ENCODE results near the gene KRT14.

The KRT14 gene

GRCh38 chr17:41567317-41567716, 19.4 kb downstream of the KRT14 start:
- Histone ChIP-seq H3K18ac (ENCODE audit: low read length) (no peak overlapping the region), H3K9me3 (replicated peaks in 1 of 2; ENCODE audit: control insufficient read depth in 2 of 2, insufficient read depth in 1 of 2, low read depth in 1 of 2, low read length in 2 of 2) (no peaks in the 10 kb centered on the region), H2AFZ (ENCODE audit: low read length) (no peak overlapping the region), H3K23ac (ENCODE audit: low read depth, low read length, poor library complexity) (no peak overlapping the region), H3K4me2 (ENCODE audit: insufficient read depth, low read length, poor library complexity, severe bottlenecking) (no peak overlapping the region), H3K4me1 (ENCODE audit: control insufficient read depth in 2 of 2, insufficient read depth in 1 of 2, low read depth in 1 of 2, low read length in 2 of 2) (no peaks in the 10 kb centered on the region), H2AK5ac (ENCODE audit: low read depth, low read length) (no peak overlapping the region), H2BK120ac (ENCODE audit: low read depth, low read length) (no peak overlapping the region), H4K8ac (ENCODE audit: low read depth, low read length) (no peak overlapping the region), H4K91ac (ENCODE audit: low read depth, low read length, poor library complexity) (no peak overlapping the region), H3K36me3 (replicated peaks in 1 of 2; ENCODE audit: control insufficient read depth in 2 of 2, insufficient read depth in 2 of 2, low read length in 2 of 2) (no peaks in the 10 kb centered on the region), H2BK12ac (ENCODE audit: low read length) (no peak overlapping the region), H3K14ac (ENCODE audit: low read length) (no peak overlapping the region), H3K79me1 (ENCODE audit: low read depth, low read length) (no peaks in the 10 kb centered on the region), H3K27ac (replicated peaks; ENCODE audit: low read length) (no peak overlapping the region), H3K4me3 (ENCODE audit: low read length in 2 of 2) (no peak overlapping the region), H2BK5ac (ENCODE audit: low read length) (no peak overlapping the region), H3K9ac (ENCODE audit: low read depth, low read length, poor library complexity) (no peak overlapping the region), H2BK15ac (ENCODE audit: low read length) (no peak overlapping the region), H3K4ac (ENCODE audit: low read length) (no peak overlapping the region), H3K27me3 (ENCODE audit: control insufficient read depth in 3 of 3, insufficient read depth in 3 of 3, low read depth in 1 of 3, low read length in 3 of 3) (peaks cover 0 to 3% (median 0%) of the 10 kb centered on the region in 3 experiments)
- WGBS, 2 donors (ENCODE audit: extremely low coverage in 2 of 2, insufficient read length in 2 of 2, insufficient replicate concordance in 1 of 2), result no CpG with 5 or more reads among the region's 6 CpGs
- DNase-seq (ENCODE audit: low spot score), result no peak

GRCh38 chr17:41565338-41565737, 21.4 kb downstream of the KRT14 start:
- Histone ChIP-seq H3K14ac (ENCODE audit: low read length) (no peak overlapping the region), H3K4me3 (ENCODE audit: low read length in 2 of 2) (no peak overlapping the region), H3K9me3 (replicated peaks in 1 of 2; ENCODE audit: control insufficient read depth in 2 of 2, insufficient read depth in 1 of 2, low read depth in 1 of 2, low read length in 2 of 2) (no peaks in the 10 kb centered on the region)

GRCh38 chr17:41563607-41564170, 23.0 kb downstream of the KRT14 start:
- Histone ChIP-seq H2BK15ac (ENCODE audit: low read length) (no peak overlapping the region), H3K4me1 (ENCODE audit: control insufficient read depth in 2 of 2, insufficient read depth in 1 of 2, low read depth in 1 of 2, low read length in 2 of 2) (no peaks in the 10 kb centered on the region), H3K18ac (ENCODE audit: low read length) (no peak overlapping the region), H2BK120ac (ENCODE audit: low read depth, low read length) (no peak overlapping the region), H4K91ac (ENCODE audit: low read depth, low read length, poor library complexity) (no peak overlapping the region), H3K4ac (ENCODE audit: low read length) (no peak overlapping the region), H2BK5ac (ENCODE audit: low read length) (no peak overlapping the region), H3K27me3 (ENCODE audit: control insufficient read depth in 3 of 3, insufficient read depth in 3 of 3, low read depth in 1 of 3, low read length in 3 of 3) (no peaks in the 10 kb centered on the region), H4K8ac (ENCODE audit: low read depth, low read length) (no peak overlapping the region), H3K23ac (ENCODE audit: low read depth, low read length, poor library complexity) (no peak overlapping the region), H2AK5ac (ENCODE audit: low read depth, low read length) (no peak overlapping the region), H3K9ac (ENCODE audit: low read depth, low read length, poor library complexity) (no peak overlapping the region), H3K27ac (replicated peaks; ENCODE audit: low read length) (no peak overlapping the region), H3K9me3 (replicated peaks in 1 of 2; ENCODE audit: control insufficient read depth in 2 of 2, insufficient read depth in 1 of 2, low read depth in 1 of 2, low read length in 2 of 2) (no peaks in the 10 kb centered on the region), H2AFZ (ENCODE audit: low read length) (no peak overlapping the region), H3K4me2 (ENCODE audit: insufficient read depth, low read length, poor library complexity, severe bottlenecking) (no peak overlapping the region), H3K14ac (ENCODE audit: low read length) (no peak overlapping the region), H3K4me3 (ENCODE audit: low read length in 2 of 2) (no peak overlapping the region), H3K79me1 (ENCODE audit: low read depth, low read length) (no peaks in the 10 kb centered on the region), H3K36me3 (replicated peaks in 1 of 2; ENCODE audit: control insufficient read depth in 2 of 2, insufficient read depth in 2 of 2, low read length in 2 of 2) (no peaks in the 10 kb centered on the region), H2BK12ac (ENCODE audit: low read length) (no peak overlapping the region)
- WGBS, 2 donors (ENCODE audit: extremely low coverage in 2 of 2, insufficient read length in 2 of 2, insufficient replicate concordance in 1 of 2), result no CpG with 5 or more reads among the region's 3 CpGs
- no peak for DNase-seq (ENCODE audit: low spot score)

More at GRCh38 chr17:41565338-41565737, 21.4 kb downstream of the KRT14 start:
- Histone ChIP-seq H2BK120ac (ENCODE audit: low read depth, low read length) (no peak overlapping the region), H3K23ac (ENCODE audit: low read depth, low read length, poor library complexity) (no peak overlapping the region), H3K36me3 (replicated peaks in 1 of 2; ENCODE audit: control insufficient read depth in 2 of 2, insufficient read depth in 2 of 2, low read length in 2 of 2) (no peaks in the 10 kb centered on the region), H2AK5ac (ENCODE audit: low read depth, low read length) (no peak overlapping the region), H3K27ac (replicated peaks; ENCODE audit: low read length) (no peak overlapping the region), H3K4me1 (ENCODE audit: control insufficient read depth in 2 of 2, insufficient read depth in 1 of 2, low read depth in 1 of 2, low read length in 2 of 2) (no peaks in the 10 kb centered on the region), H3K27me3 (ENCODE audit: control insufficient read depth in 3 of 3, insufficient read depth in 3 of 3, low read depth in 1 of 3, low read length in 3 of 3) (no peaks in the 10 kb centered on the region), H3K4me2 (ENCODE audit: insufficient read depth, low read length, poor library complexity, severe bottlenecking) (no peak overlapping the region), H3K79me1 (ENCODE audit: low read depth, low read length) (no peaks in the 10 kb centered on the region), H3K9ac (ENCODE audit: low read depth, low read length, poor library complexity) (no peak overlapping the region), H2BK12ac (ENCODE audit: low read length) (no peak overlapping the region), H3K4ac (ENCODE audit: low read length) (no peak overlapping the region), H2BK5ac (ENCODE audit: low read length) (no peak overlapping the region), H4K91ac (ENCODE audit: low read depth, low read length, poor library complexity) (no peak overlapping the region), H3K18ac (ENCODE audit: low read length) (no peak overlapping the region), H2BK15ac (ENCODE audit: low read length) (no peak overlapping the region), H2AFZ (ENCODE audit: low read length) (no peak overlapping the region), H4K8ac (ENCODE audit: low read depth, low read length) (no peak overlapping the region)
- DNase-seq (ENCODE audit: low spot score), result no peak

- no peak for DNase-seq (ENCODE audit: low spot score)
- Histone ChIP-seq H3K4me1 (ENCODE audit: control insufficient read depth in 2 of 2, insufficient read depth in 1 of 2, low read depth in 1 of 2, low read length in 2 of 2) (peaks cover 0 to 1% of the 10 kb centered on the region in 2 donors), H3K4me3 (ENCODE audit: low read length in 2 of 2) (no peak overlapping the region), H2BK120ac (ENCODE audit: low read depth, low read length) (no peak overlapping the region), H2BK12ac (ENCODE audit: low read length) (no peak overlapping the region), H3K23ac (ENCODE audit: low read depth, low read length, poor library complexity) (no peak overlapping the region), H3K79me1 (ENCODE audit: low read depth, low read length) (no peaks in the 10 kb centered on the region), H4K91ac (ENCODE audit: low read depth, low read length, poor library complexity) (no peak overlapping the region), H3K9me3 (replicated peaks in 1 of 2; ENCODE audit: control insufficient read depth in 2 of 2, insufficient read depth in 1 of 2, low read depth in 1 of 2, low read length in 2 of 2) (no peaks in the 10 kb centered on the region), H3K4me2 (ENCODE audit: insufficient read depth, low read length, poor library complexity, severe bottlenecking) (no peak overlapping the region), H3K36me3 (replicated peaks in 1 of 2; ENCODE audit: control insufficient read depth in 2 of 2, insufficient read depth in 2 of 2, low read length in 2 of 2) (no peaks in the 10 kb centered on the region), H3K27me3 (ENCODE audit: control insufficient read depth in 3 of 3, insufficient read depth in 3 of 3, low read depth in 1 of 3, low read length in 3 of 3) (peaks cover 0 to 6% (median 0%) of the 10 kb centered on the region in 3 experiments), H3K14ac (ENCODE audit: low read length) (no peak overlapping the region), H4K8ac (ENCODE audit: low read depth, low read length) (no peak overlapping the region), H2BK5ac (ENCODE audit: low read length) (no peak overlapping the region), H2AK5ac (ENCODE audit: low read depth, low read length) (no peak overlapping the region), H3K4ac (ENCODE audit: low read length) (no peak overlapping the region), H2BK15ac (ENCODE audit: low read length) (no peak overlapping the region), H3K18ac (ENCODE audit: low read length) (no peak overlapping the region), H3K27ac (replicated peaks; ENCODE audit: low read length) (no peak overlapping the region), H2AFZ (ENCODE audit: low read length) (no peak overlapping the region), H3K9ac (ENCODE audit: low read depth, low read length, poor library complexity) (no peak overlapping the region)
- WGBS, 2 donors (ENCODE audit: extremely low coverage in 2 of 2, insufficient read length in 2 of 2, insufficient replicate concordance in 1 of 2), result no CpG with 5 or more reads among the region's 6 CpGs
These were observed 25.1 kb downstream of the KRT14 start for GRCh38 chr17:41561554-41561953.

Measured in neuronal stem cell (in vitro differentiated cells).